ENCODE data around the gene MIB2.

DNA sequence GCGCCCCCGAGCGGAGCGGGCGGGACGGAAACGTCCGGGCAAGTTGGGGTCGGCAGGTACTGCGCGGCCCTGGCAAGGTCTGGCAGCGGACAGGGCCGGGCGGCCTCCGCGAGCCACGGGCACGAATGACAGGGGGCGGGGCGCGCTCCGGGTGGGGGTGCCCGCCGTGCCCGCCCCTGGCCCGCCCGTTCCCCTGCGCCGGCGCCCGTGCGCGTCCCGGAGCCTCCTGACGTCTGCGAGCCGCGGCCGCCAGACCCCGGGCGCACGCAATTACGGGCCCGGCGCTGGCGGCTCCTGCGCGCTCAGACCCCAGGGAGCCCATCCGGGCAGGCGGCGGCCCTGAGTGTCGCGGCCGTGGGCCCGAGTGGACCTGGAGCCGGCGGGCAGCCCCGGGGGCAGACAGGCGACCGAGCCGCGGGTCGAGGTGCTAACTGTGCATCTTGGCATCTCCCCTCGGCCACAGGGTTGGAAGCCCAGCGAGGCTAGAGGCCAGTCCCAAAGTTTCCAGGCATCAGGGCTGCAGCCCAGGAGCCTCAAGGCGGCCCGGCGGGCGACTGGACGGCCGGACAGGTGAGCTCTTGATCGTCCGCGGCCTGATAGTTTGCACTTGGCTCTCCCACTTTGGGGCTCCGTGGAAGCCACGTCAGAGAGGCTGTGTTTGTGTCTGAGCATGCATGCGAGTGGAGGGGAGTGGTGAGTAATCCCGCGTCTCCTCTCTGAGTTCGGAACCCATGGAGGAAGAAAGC lies 918 bp downstream of the MIB2 start:
- no peak for TF ChIP-seq CTCF (conservative IDR thresholded peaks at IDR 0.05; ENCODE audit: low read depth, low read length)
- no peak; the same call in 1 of the 2 replicates for TF ChIP-seq POLR2A (IDR thresholded peaks at IDR 0.05; ENCODE audit: low read depth, low read length)
- no peak for TF ChIP-seq BHLHE40 (IDR thresholded peaks at IDR 0.05; ENCODE audit: low read depth, low read length)
- TF ChIP-seq, protein P1, sequence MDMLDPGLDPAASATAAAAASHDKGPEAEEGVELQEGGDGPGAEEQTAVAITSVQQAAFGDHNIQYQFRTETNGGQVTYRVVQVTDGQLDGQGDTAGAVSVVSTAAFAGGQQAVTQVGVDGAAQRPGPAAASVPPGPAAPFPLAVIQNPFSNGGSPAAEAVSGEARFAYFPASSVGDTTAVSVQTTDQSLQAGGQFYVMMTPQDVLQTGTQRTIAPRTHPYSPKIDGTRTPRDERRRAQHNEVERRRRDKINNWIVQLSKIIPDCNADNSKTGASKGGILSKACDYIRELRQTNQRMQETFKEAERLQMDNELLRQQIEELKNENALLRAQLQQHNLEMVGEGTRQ (IDR thresholded peaks at IDR 0.05; ENCODE audit: low read depth, low read length): no peak
- no peak for TF ChIP-seq RCOR1 (IDR thresholded peaks at IDR 0.05; ENCODE audit: insufficient replicate concordance, low read length)
- TF ChIP-seq SMC3 (IDR thresholded peaks at IDR 0.05; ENCODE audit: low read depth, low read length): no peak
